Activated CD8-positive, alpha-beta memory T cell treated with anti-CD3 and anti-CD28 coated beads, Interleukin-2, amount 10 ng/mL, durations not matched to agents 7 days and 5 days (primary cell): ENCODE measurements around the gene GNG14. TPM values are rescaled to one million over a fixed set of nuclear protein-coding genes. Genes with fewer than 3 reads are reported as not detected.

ENCODE experiments used
- total RNA-seq, 2 experiments: library from RNA; stranded (reverse); gene quantifications; one replicate each; pipeline ENCODE4 v1.2.3, GENCODE V29; 2021

The GNG14 gene
- total RNA-seq, 2 experiments from 2014 or later, result not detected

Other genes with a start within 250 kb of the GNG14 start
- gene ZNF443, start 247.0 kb upstream of the GNG14 start, total RNA-seq, result 1 to 10 TPM; 3.7 to 4.3 TPM
- 1 to 10 TPM; 1.4 to 1.9 TPM for gene ZNF709, start 203.2 kb upstream of the GNG14 start, total RNA-seq
- gene ZNF564, start 136.5 kb upstream of the GNG14 start, total RNA-seq, result 10 to 100 TPM in 1 of 2 experiments, 1 to 10 TPM in 1; 9.6 to 10.6 TPM
- 10 to 100 TPM; 14.0 to 14.7 TPM for gene ZNF490, start 77.2 kb upstream of the GNG14 start, total RNA-seq
- 10 to 100 TPM; 30.0 to 41.5 TPM for gene ZNF791, start 77.1 kb upstream of the GNG14 start, total RNA-seq
- 100 to 1,000 TPM; 102 to 118 TPM for gene MAN2B1, start 21.3 kb upstream of the GNG14 start, total RNA-seq
- 10 to 100 TPM; 21.4 to 22.0 TPM for gene WDR83, start 21.2 kb upstream of the GNG14 start, total RNA-seq
- gene DHPS, start 6.1 kb upstream of the GNG14 start, total RNA-seq, result 100 to 1,000 TPM; 106 to 111 TPM
- gene FBXW9, start 8.6 kb downstream of the GNG14 start, total RNA-seq, result 1 to 10 TPM; 5.2 to 6.3 TPM
- gene TNPO2, start 35.9 kb downstream of the GNG14 start, total RNA-seq, result 100 to 1,000 TPM; 101 to 104 TPM
- 100 to 1,000 TPM; 195 to 239 TPM for gene TRIR, start 46.7 kb downstream of the GNG14 start, total RNA-seq
- 10 to 100 TPM; 68.6 to 84.1 TPM for gene GET3, start 49.5 kb downstream of the GNG14 start, total RNA-seq
- not detected for gene BEST2, start 63.8 kb downstream of the GNG14 start, total RNA-seq
- gene HOOK2, start 87.6 kb downstream of the GNG14 start, total RNA-seq, result 10 to 100 TPM; 16.6 to 18.2 TPM
- gene JUNB, start 103.5 kb downstream of the GNG14 start, total RNA-seq, result 100 to 1,000 TPM; 142 to 191 TPM
- gene PRDX2, start 113.8 kb downstream of the GNG14 start, total RNA-seq, result 100 to 1,000 TPM; 168 to 218 TPM
- 10 to 100 TPM; 27.9 to 29.8 TPM for gene THSD8, start 114.1 kb downstream of the GNG14 start, total RNA-seq
- 10 to 100 TPM; 53.4 to 58.8 TPM for gene RNASEH2A, start 118.6 kb downstream of the GNG14 start, total RNA-seq
- not detected for gene RTBDN, start 146.6 kb downstream of the GNG14 start, total RNA-seq
- gene MAST1, start 150.5 kb downstream of the GNG14 start, total RNA-seq, result 1 to 10 TPM in 1 of 2 experiments, under 1 TPM in 1; 0.67 to 2.5 TPM
- 10 to 100 TPM; 32.5 to 34.1 TPM for gene DNASE2, start 193.5 kb downstream of the GNG14 start, total RNA-seq
- under 1 TPM; 0.29 to 0.45 TPM for gene KLF1, start 199.2 kb downstream of the GNG14 start, total RNA-seq
- gene GCDH, start 203.2 kb downstream of the GNG14 start, total RNA-seq, result 10 to 100 TPM; 38.7 to 46.1 TPM
- 1 to 10 TPM; 2.2 to 2.5 TPM for gene SYCE2, start 231.3 kb downstream of the GNG14 start, total RNA-seq
- gene FARSA, start 245.7 kb downstream of the GNG14 start, total RNA-seq, result 100 to 1,000 TPM in 1 of 2 experiments, 10 to 100 TPM in 1; 96.6 to 131 TPM